ENCODE results near the gene UNC5B. TPM values are rescaled to one million over a fixed set of nuclear protein-coding genes. Genes with fewer than 3 reads are reported as not detected.
A peak's percentile ranks its signal among the peaks of the same experiment; 100 is the strongest.

The UNC5B gene
- polyA plus RNA-seq, 4 donors: 0.27 to 19.4 (median 6.7) TPM

DNA sequence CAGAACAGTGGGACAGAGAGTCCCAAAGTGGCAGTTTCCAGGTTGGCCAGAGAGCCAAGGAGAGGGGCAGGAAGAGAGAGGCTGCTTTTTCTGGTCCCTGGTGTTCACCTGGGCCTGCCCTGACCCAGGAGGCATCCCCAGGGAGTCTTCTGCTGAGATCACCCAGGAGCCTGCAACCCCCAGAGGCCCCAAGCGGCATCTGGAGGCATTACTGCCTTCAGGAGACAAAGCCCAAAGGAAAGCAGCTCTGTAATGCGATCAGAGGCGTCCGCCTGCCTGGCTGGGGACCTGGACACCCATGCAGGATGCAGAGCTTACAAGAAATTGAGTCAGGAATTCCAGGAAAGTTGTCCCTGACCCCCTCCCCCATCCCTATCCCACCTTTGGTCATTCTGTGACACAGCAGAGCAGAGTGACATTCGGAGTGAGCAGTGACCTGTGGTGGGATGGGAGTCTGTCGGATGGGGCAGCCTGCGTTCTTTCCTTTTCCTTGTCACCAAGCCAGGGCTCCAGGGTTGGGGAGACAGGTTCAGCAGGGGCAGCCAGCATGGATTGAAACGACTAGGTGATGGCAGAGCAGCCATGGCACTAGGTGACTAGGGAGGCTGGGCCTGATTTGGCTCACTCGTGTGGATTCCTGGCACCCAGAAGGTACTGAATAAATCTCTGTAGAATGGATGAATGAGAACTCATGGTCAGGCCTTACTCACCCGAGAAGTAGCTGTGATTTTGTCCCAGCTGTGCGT, 10.4 kb downstream of the UNC5B start:
- 67 to 83% (median 78%) methylated on average over 11 of the region's 11 CpGs for WGBS, 3 donors
- no peak overlapping the region for H3K4me3 ChIP-seq (ENCODE audit: low read depth in 1 of 3, low read length in 3 of 3)
- FAIRE-seq: no peak
- DNase-seq: no peak
- H3K4me1 ChIP-seq (ENCODE audit: control insufficient read depth in 3 of 3, insufficient read depth in 2 of 3, low read depth in 1 of 3, low read length in 2 of 3): peaks cover 0 to 7% (median 0%) of the 10 kb centered on the region in 3 donors
- H3K9me3 ChIP-seq (ENCODE audit: control insufficient read depth in 2 of 2, insufficient read depth in 1 of 2, low read depth in 1 of 2, low read length in 1 of 2): no peaks in the 10 kb centered on the region
- H3K27ac ChIP-seq (ENCODE audit: low read depth in 1 of 3, low read length in 2 of 3): no peak overlapping the region
- H3K36me3 ChIP-seq (ENCODE audit: control insufficient read depth in 3 of 3, insufficient read depth in 2 of 3, low read depth in 1 of 3, low read length in 3 of 3): no peaks in the 10 kb centered on the region
- H3K27me3 ChIP-seq (ENCODE audit: control insufficient read depth in 3 of 3, insufficient read depth in 3 of 3, low read length in 3 of 3): peaks cover 0 to 17% (median 0%) of the 10 kb centered on the region in 3 donors

DNA sequence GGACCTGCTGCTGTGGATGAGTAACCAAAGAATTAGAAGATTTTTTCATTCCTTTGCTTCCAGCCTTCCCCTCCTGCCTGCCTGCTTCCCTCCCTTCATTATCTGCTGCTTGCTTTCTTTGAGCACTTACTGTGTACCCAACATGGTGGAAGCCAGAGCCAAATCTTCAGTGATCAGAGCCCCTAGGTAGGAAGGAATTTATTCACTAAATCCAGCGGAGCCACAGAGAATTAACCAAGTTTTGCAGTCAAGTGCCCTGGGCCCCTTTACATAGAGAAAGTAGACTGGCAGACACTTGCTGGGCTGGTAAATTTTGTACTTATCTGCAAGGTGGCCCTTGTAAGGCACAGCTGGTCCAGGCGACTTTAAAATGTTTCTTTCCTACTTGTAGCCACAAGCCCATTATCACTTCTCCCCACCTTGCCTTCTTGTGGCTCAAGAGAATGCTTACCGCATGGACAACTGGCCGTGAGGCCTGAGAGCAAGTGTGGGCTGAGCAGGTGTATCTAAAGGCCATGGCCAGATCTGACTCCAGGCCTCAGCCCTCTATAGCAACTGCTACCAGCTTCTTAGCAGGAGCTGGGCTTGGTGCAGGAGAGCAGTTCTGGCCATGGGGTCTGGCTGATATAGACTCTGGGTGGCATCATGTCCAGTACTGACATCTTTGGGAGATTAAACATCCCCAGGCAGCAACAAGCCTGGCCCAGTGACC, 11.1 kb downstream of the UNC5B start:
- no peaks in the 10 kb centered on the region for H3K36me3 ChIP-seq (ENCODE audit: control insufficient read depth in 3 of 3, insufficient read depth in 2 of 3, low read depth in 1 of 3, low read length in 3 of 3)
- H3K27ac ChIP-seq (ENCODE audit: low read depth in 1 of 3, low read length in 2 of 3): no peak overlapping the region
- no peaks in the 10 kb centered on the region for H3K9me3 ChIP-seq (ENCODE audit: control insufficient read depth in 2 of 2, insufficient read depth in 1 of 2, low read depth in 1 of 2, low read length in 1 of 2)
- peaks cover 0 to 10% (median 0%) of the 10 kb centered on the region in 3 donors for H3K27me3 ChIP-seq (ENCODE audit: control insufficient read depth in 3 of 3, insufficient read depth in 3 of 3, low read length in 3 of 3)
- 88 to 92% (median 88%) methylated on average over 4 of the region's 4 CpGs for whole genome bisulfite sequencing, 3 donors
- FAIRE-seq (no peak), DNase-seq (no peak)
- H3K4me3 ChIP-seq (ENCODE audit: low read depth in 1 of 3, low read length in 3 of 3): no peak overlapping the region
- H3K4me1 ChIP-seq (ENCODE audit: control insufficient read depth in 3 of 3, insufficient read depth in 2 of 3, low read depth in 1 of 3, low read length in 2 of 3): peaks cover 0 to 6% (median 0%) of the 10 kb centered on the region in 3 donors

GRCh38 chr10:71225291-71226058, 13.1 kb downstream of the UNC5B start:
- no peak for DNase-seq

DNA sequence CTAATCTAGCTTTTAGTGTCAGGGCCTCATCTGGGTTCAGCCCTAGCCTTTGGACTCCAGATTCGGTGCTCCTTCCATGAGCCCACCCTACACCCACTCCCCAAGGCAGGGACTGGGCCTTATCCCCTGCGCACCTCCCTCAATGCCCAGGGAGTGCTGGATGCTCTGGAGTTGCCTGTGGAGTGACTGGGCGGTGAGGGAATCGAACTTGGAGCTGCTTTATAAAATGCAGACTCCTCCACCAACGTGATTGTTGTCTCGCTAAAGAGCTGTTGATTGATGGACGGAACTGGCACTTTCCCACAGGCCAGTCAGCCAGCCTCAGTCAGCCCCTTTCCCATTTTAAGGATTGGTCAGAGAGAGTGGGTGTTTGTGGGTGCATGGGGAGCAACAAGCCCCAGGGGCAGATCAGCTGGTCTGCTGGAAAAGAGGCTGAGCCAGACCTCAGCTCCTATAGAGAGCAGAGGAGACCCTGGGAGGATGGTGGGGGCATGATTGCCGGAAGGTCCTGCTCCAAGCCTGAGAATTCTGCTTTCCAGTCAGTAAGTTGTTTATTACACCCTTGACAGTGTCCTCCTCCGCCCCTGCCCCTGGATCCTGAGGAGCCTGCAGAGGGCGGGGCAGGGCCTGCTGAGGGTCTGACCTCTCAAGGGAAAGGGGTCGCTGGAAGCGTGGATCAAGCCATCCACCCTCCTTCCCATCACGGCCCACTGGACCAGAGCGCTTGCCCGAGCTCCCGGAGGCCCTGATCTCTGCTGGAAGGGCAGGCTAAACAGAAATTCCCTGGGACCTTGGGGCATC, 16.7 kb downstream of the UNC5B start:
- Histone ChIP-seq H3K4me3 (ENCODE audit: low read depth in 1 of 3, low read length in 3 of 3) (no peak overlapping the region), H3K36me3 (ENCODE audit: control insufficient read depth in 3 of 3, insufficient read depth in 2 of 3, low read depth in 1 of 3, low read length in 3 of 3) (peaks cover 0 to 7% (median 0%) of the 10 kb centered on the region in 3 donors), H3K9me3 (ENCODE audit: control insufficient read depth in 2 of 2, insufficient read depth in 1 of 2, low read depth in 1 of 2, low read length in 1 of 2) (no peaks in the 10 kb centered on the region), H3K27me3 (ENCODE audit: control insufficient read depth in 3 of 3, insufficient read depth in 3 of 3, low read length in 3 of 3) (peaks cover 0 to 2% (median 0%) of the 10 kb centered on the region in 3 donors), H3K4me1 (ENCODE audit: control insufficient read depth in 3 of 3, insufficient read depth in 2 of 3, low read depth in 1 of 3, low read length in 2 of 3) (peaks cover 0 to 41% (median 0%) of the 10 kb centered on the region in 3 donors), H3K27ac (ENCODE audit: low read depth in 1 of 3, low read length in 2 of 3) (peak overlapping the region in 1 of 3 donors; percentile 19)
- WGBS, 3 donors: 75 to 78% (median 77%) methylated on average over 16 of the region's 16 CpGs
- FAIRE-seq (no peak), DNase-seq (no peak)

More at GRCh38 chr10:71225291-71226058, 13.1 kb downstream of the UNC5B start:
- Histone ChIP-seq H3K36me3 (ENCODE audit: control insufficient read depth in 3 of 3, insufficient read depth in 2 of 3, low read depth in 1 of 3, low read length in 3 of 3) (no peaks in the 10 kb centered on the region), H3K4me1 (ENCODE audit: control insufficient read depth in 3 of 3, insufficient read depth in 2 of 3, low read depth in 1 of 3, low read length in 2 of 3) (peaks cover 0 to 25% (median 0%) of the 10 kb centered on the region in 3 donors), H3K9me3 (ENCODE audit: control insufficient read depth in 2 of 2, insufficient read depth in 1 of 2, low read depth in 1 of 2, low read length in 1 of 2) (no peaks in the 10 kb centered on the region), H3K27me3 (ENCODE audit: control insufficient read depth in 3 of 3, insufficient read depth in 3 of 3, low read length in 3 of 3) (no peaks in the 10 kb centered on the region), H3K4me3 (ENCODE audit: low read depth in 1 of 3, low read length in 3 of 3) (no peak overlapping the region), H3K27ac (ENCODE audit: low read depth in 1 of 3, low read length in 2 of 3) (no peak overlapping the region)
- 63 to 76% (median 70%) methylated on average over 12 of the region's 12 CpGs for WGBS, 3 donors
- FAIRE-seq: no peak

GRCh38 chr10:71229726-71230655, 17.6 kb downstream of the UNC5B start:
- DNase-seq: no peak
- peaks cover 0 to 50% (median 0%) of the 10 kb centered on the region in 3 donors for H3K4me1 ChIP-seq (ENCODE audit: control insufficient read depth in 3 of 3, insufficient read depth in 2 of 3, low read depth in 1 of 3, low read length in 2 of 3)
- WGBS, 3 donors: 72 to 77% (median 75%) methylated on average over 11 of the region's 11 CpGs
- H3K9me3 ChIP-seq (ENCODE audit: control insufficient read depth in 2 of 2, insufficient read depth in 1 of 2, low read depth in 1 of 2, low read length in 1 of 2): no peaks in the 10 kb centered on the region
- no peak overlapping the region for H3K4me3 ChIP-seq (ENCODE audit: low read depth in 1 of 3, low read length in 3 of 3)
- H3K27me3 ChIP-seq (ENCODE audit: control insufficient read depth in 3 of 3, insufficient read depth in 3 of 3, low read length in 3 of 3): peaks cover 0 to 2% (median 0%) of the 10 kb centered on the region in 3 donors
- H3K27ac ChIP-seq (ENCODE audit: low read depth in 1 of 3, low read length in 2 of 3): peak overlapping the region in 1 of 3 donors; percentile 7
- H3K36me3 ChIP-seq (ENCODE audit: control insufficient read depth in 3 of 3, insufficient read depth in 2 of 3, low read depth in 1 of 3, low read length in 3 of 3): peaks cover 0 to 7% (median 0%) of the 10 kb centered on the region in 3 donors
- FAIRE-seq: no peak

DNA sequence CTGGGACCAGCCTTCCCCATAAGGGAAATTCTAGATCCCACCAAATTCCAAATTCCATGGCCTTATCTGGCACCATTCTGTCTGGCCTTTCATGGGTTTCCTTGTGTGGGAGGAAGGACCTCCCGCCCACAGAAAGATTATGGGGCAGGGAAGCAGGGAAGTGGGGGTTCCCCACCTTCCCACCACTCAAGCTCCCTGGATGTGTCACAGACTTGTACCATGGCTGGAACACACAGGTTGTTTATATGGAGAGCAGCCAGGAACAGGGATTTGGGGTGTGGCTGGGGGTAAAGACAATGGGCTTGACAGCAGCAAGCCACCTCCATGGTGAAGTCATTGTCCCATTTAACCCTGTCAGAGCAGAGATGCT, 18.3 kb downstream of the UNC5B start:
- no peak for DNase-seq
- H3K4me1 ChIP-seq (ENCODE audit: control insufficient read depth in 3 of 3, insufficient read depth in 2 of 3, low read depth in 1 of 3, low read length in 2 of 3): peaks cover 0 to 56% (median 0%) of the 10 kb centered on the region in 3 donors
- no peak for FAIRE-seq

GRCh38 chr10:71231206-71231605, 18.8 kb downstream of the UNC5B start:
- no peak for FAIRE-seq
- Histone ChIP-seq H3K27me3 (ENCODE audit: control insufficient read depth in 3 of 3, insufficient read depth in 3 of 3, low read length in 3 of 3) (peaks cover 0 to 2% (median 0%) of the 10 kb centered on the region in 3 donors), H3K9me3 (ENCODE audit: control insufficient read depth in 2 of 2, insufficient read depth in 1 of 2, low read depth in 1 of 2, low read length in 1 of 2) (no peaks in the 10 kb centered on the region), H3K4me1 (ENCODE audit: control insufficient read depth in 3 of 3, insufficient read depth in 2 of 3, low read depth in 1 of 3, low read length in 2 of 3) (peaks cover 0 to 57% (median 0%) of the 10 kb centered on the region in 3 donors), H3K36me3 (ENCODE audit: control insufficient read depth in 3 of 3, insufficient read depth in 2 of 3, low read depth in 1 of 3, low read length in 3 of 3) (peaks cover 0 to 7% (median 0%) of the 10 kb centered on the region in 3 donors), H3K4me3 (ENCODE audit: low read depth in 1 of 3, low read length in 3 of 3) (no peak overlapping the region), H3K27ac (ENCODE audit: low read depth in 1 of 3, low read length in 2 of 3) (no peak overlapping the region)
- no peak for DNase-seq
- 89 to 96% (median 93%) methylated on average over 11 of the region's 11 CpGs for WGBS, 3 donors

More for the DNA sequence above, 18.3 kb downstream of the UNC5B start:
- 47 to 87% (median 86%) methylated on average over 1 of the region's 1 CpG for WGBS, 3 donors
- Histone ChIP-seq H3K9me3 (ENCODE audit: control insufficient read depth in 2 of 2, insufficient read depth in 1 of 2, low read depth in 1 of 2, low read length in 1 of 2) (no peaks in the 10 kb centered on the region), H3K27me3 (ENCODE audit: control insufficient read depth in 3 of 3, insufficient read depth in 3 of 3, low read length in 3 of 3) (peaks cover 0 to 2% (median 0%) of the 10 kb centered on the region in 3 donors), H3K27ac (ENCODE audit: low read depth in 1 of 3, low read length in 2 of 3) (no peak overlapping the region), H3K36me3 (ENCODE audit: control insufficient read depth in 3 of 3, insufficient read depth in 2 of 3, low read depth in 1 of 3, low read length in 3 of 3) (peaks cover 0 to 7% (median 0%) of the 10 kb centered on the region in 3 donors), H3K4me3 (ENCODE audit: low read depth in 1 of 3, low read length in 3 of 3) (no peak overlapping the region)

Measured in small intestine (tissue), 7 donors.